SK-N-SH (cell line): ENCODE data around the gene BBS10. TPM values are rescaled to one million over a fixed set of nuclear protein-coding genes. Genes with fewer than 3 reads are reported as not detected.
"Not testable (repeated sequence)": the region's sequence is repeated elsewhere in the genome, so short reads cannot be mapped to it uniquely, and the experiment has no call there.

Experiments used
- CTCF ChIA-PET: fragments of 300-600, 350-600 bp; formaldehyde crosslinking; extraction: SDS; loops from one replicate; lab custom pipeline; 2021; lab: Yijun Ruan, JAX
- POLR2A ChIA-PET: fragments of 350-600 bp; sonication (Branson Sonifier 250); formaldehyde crosslinking; extraction: SDS; loops from one replicate; lab custom pipeline; 2020; ENCODE audit warnings: antibody characterized with exemption, inconsistent platforms; lab: Yijun Ruan, JAX
- DNase-seq: peaks from one replicate; pipeline ENCODE4 v3.0.0; 2012
- H2AFZ ChIP-seq: fragments of 200-600 bp; sonication (generic); 2 replicates; pipeline ENCODE4 v1.8.1; 2016; ENCODE audit warnings: antibody characterized with exemption, mild to moderate bottlenecking, low read depth
- H3F3A ChIP-seq: fragments of 200-600 bp; sonication (generic); replicated peaks from 2 replicates; pipeline ENCODE3; 2016; ENCODE audit warnings: antibody characterized with exemption, mild to moderate bottlenecking; ENCODE audit not compliant: insufficient read depth
- H3K27ac ChIP-seq, 2 experiments: fragments of 200-500 bp in 1 of 2; fragments of 200-600 bp in 1 of 2; sonication (Bioruptor generic) in 1 of 2; sonication (generic), shearing (Covaris generic) in 1 of 2; 2 replicates each; pipeline versions ENCODE4 v1.5.1 to v1.6.1; 2014 to 2016; ENCODE audit warnings: low read depth in 2 of 2, inconsistent platforms in 1 of 2, low read length in 1 of 2, mild to moderate bottlenecking in 1 of 2, mixed read lengths in 1 of 2
- H3K27me3 ChIP-seq: fragments of 200-600 bp; sonication (generic), shearing (Covaris generic); 2 replicates; pipeline ENCODE4 v1.6.1; 2016; ENCODE audit warnings: mixed run types; ENCODE audit not compliant: insufficient read depth
- H3K36me3 ChIP-seq, 2 experiments: fragments of 200-500 bp in 1 of 2; fragments of 200-600 bp in 1 of 2; sonication (Bioruptor generic) in 1 of 2; sonication (generic) in 1 of 2; replicated peaks in 1 of 2; 2 replicates each; pipeline versions ENCODE3 to v1.5.1; 2014 to 2016; ENCODE audit warnings: low read length in 1 of 2, mild to moderate bottlenecking in 1 of 2; ENCODE audit not compliant: insufficient read depth in 2 of 2, control insufficient read depth in 1 of 2
- H3K4me1 ChIP-seq, 2 experiments: fragments of 200-500 bp in 1 of 2; fragments of 200-600 bp in 1 of 2; sonication (Bioruptor generic) in 1 of 2; sonication (generic), shearing (Covaris generic) in 1 of 2; 2 replicates each; pipeline versions ENCODE4 v1.5.1 to v1.6.1; 2014 to 2016; ENCODE audit warnings: low read depth in 1 of 2, low read length in 1 of 2, mixed run types in 1 of 2; ENCODE audit not compliant: insufficient read depth in 2 of 2, control insufficient read depth in 1 of 2
- H3K4me2 ChIP-seq: fragments of 200-600 bp; sonication (generic), shearing (Covaris generic); 2 replicates; pipeline ENCODE4 v1.6.1; 2017; ENCODE audit warnings: mixed run types
- H3K4me3 ChIP-seq, 2 experiments: fragments of 200-500 bp in 1 of 2; fragments of 200-600 bp in 1 of 2; sonication (Bioruptor generic) in 1 of 2; sonication (generic), shearing (Covaris generic) in 1 of 2; 2 replicates each; pipeline versions ENCODE4 v1.5.1 to v1.8.1; 2014 to 2016; ENCODE audit warnings: low read depth in 2 of 2, inconsistent platforms in 1 of 2, low read length in 1 of 2, mild to moderate bottlenecking in 1 of 2, mixed read lengths in 1 of 2, moderate library complexity in 1 of 2
- H3K79me2 ChIP-seq: fragments of 200-600 bp; sonication (generic); 2 replicates; pipeline ENCODE4 v1.8.1; 2017; ENCODE audit warnings: mild to moderate bottlenecking; ENCODE audit not compliant: insufficient read depth
- H3K9ac ChIP-seq: fragments of 200-600 bp; sonication (generic); 2 replicates; pipeline ENCODE4 v1.6.1; 2017; ENCODE audit warnings: mixed run types
- H3K9me2 ChIP-seq: fragments of 200-600 bp; sonication (generic); 2 replicates; pipeline ENCODE4 v1.6.1; 2017; ENCODE audit warnings: mixed run types
- H3K9me3 ChIP-seq: fragments of 200-600 bp; sonication (generic); 2 replicates; pipeline ENCODE4 v1.6.1; 2017; ENCODE audit warnings: mixed run types, mild to moderate bottlenecking, moderate library complexity
- H4K20me1 ChIP-seq: fragments of 200-600 bp; sonication (generic); 2 replicates; pipeline ENCODE4 v1.6.1; 2017; ENCODE audit warnings: mild to moderate bottlenecking, mixed run types; ENCODE audit not compliant: insufficient read depth
- EZH2phosphoT487 ChIP-seq: fragments of 200-600 bp; sonication (generic); IDR thresholded peaks from 2 replicates; pipeline ENCODE4 v1.6.1; 2017; ENCODE audit warnings: low read depth, mixed run types, mild to moderate bottlenecking, antibody characterized with exemption, moderate library complexity, borderline replicate concordance
- FOSL2 ChIP-seq: IDR thresholded peaks from 2 replicates; pipeline ENCODE4 v1.4.0; 2012; ENCODE audit warnings: low read depth, mild to moderate bottlenecking, moderate library complexity, borderline replicate concordance
- FOXM1 ChIP-seq: IDR thresholded peaks from 2 replicates; pipeline ENCODE4 v1.4.0; 2012; ENCODE audit warnings: low read depth, mild to moderate bottlenecking
- GABPA ChIP-seq: IDR thresholded peaks from 2 replicates; pipeline ENCODE4 v1.4.0; 2012; ENCODE audit warnings: low read depth, mild to moderate bottlenecking
- GATA2 ChIP-seq: sonication (generic); formaldehyde crosslinking; IDR thresholded peaks from 2 replicates; pipeline ENCODE4 v1.5.0; 2020; ENCODE audit warnings: mild to moderate bottlenecking, missing genetic modification reagents
- JUND ChIP-seq: IDR thresholded peaks from 2 replicates; pipeline ENCODE4 v1.4.0; 2012
- NFIC ChIP-seq: IDR thresholded peaks from 2 replicates; pipeline ENCODE4 v1.4.0; 2012; ENCODE audit warnings: borderline replicate concordance
- POLR2AphosphoS5 ChIP-seq: IDR thresholded peaks from 2 replicates; pipeline ENCODE4 v1.6.1; 2012; ENCODE audit warnings: low read depth, low read length
- RCOR1 ChIP-seq: fragments of 150-350 bp; IDR thresholded peaks from 2 replicates; pipeline ENCODE4 v1.6.1; 2017; ENCODE audit warnings: antibody characterized with exemption, low read length
- RFX5 ChIP-seq: IDR thresholded peaks from 2 replicates; pipeline ENCODE4 v1.6.1; 2012; ENCODE audit warnings: mild to moderate bottlenecking, improper control_type of control experiment, low read length
- SMC3 ChIP-seq: IDR thresholded peaks from 2 replicates; pipeline ENCODE4 v1.6.1; 2012; ENCODE audit warnings: low read depth, low read length, improper control_type of control experiment
- TCF12 ChIP-seq: IDR thresholded peaks from 2 replicates; pipeline ENCODE4 v1.4.0; 2012
- YY1 ChIP-seq: IDR thresholded peaks from 2 replicates; pipeline ENCODE4 v1.4.0; 2012; ENCODE audit warnings: low read depth, mild to moderate bottlenecking
- WGBS: methylation state at CpG from one replicate; pipeline ENCODE4 v1.1.6; 2017; ENCODE audit warnings: low lambda C conversion rate; 5-methylcytosine and 5-hydroxymethylcytosine counted together
- polyA plus RNA-seq, 3 experiments: library from polyadenylated mRNA; depleted of rRNA; stranded (reverse); fragments of >200 nt; gene quantifications; 2 replicates each; pipeline ENCODE4 v1.2.3, GENCODE V29; 2012
- TF ChIP-seq, protein P1 (sequence below): fragments of 200-600 bp; sonication (generic); IDR thresholded peaks from 2 replicates; pipeline ENCODE4 v1.6.1; 2017; ENCODE audit warnings: antibody characterized with exemption, mild to moderate bottlenecking, moderate library complexity
- TF ChIP-seq, protein P2 (sequence below): IDR thresholded peaks from 2 replicates; pipeline ENCODE4; 2012

The BBS10 gene
- polyA plus RNA-seq, 1 of the 3 experiments (the other 2 are of a cell fraction): 5.6 TPM

DNA sequence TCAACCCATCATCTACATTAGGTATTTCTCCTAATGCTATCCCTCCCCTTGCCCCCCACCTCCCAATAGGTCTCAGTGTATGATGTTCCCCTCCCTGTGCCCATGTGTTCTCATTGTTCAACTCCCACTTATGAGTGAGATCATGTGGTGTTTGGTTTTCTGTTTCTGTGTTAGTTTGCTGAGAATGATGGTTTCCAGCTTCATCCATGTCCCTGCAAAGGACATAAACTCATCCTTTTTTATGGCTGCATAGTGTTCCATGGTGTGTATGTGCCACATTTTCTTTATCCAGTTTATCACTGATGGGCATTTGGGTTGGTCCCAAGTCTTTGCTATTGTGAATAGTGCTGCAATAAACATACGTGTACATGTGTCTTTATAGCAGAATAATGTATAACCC lies 28.7 kb upstream of the BBS10 start:
- DNase-seq, H3K9ac ChIP-seq, H3K27me3 ChIP-seq, POLR2A ChIA-PET, H3K79me2 ChIP-seq, H4K20me1 ChIP-seq, H3K27ac ChIP-seq, H3K4me2 ChIP-seq, H3K4me3 ChIP-seq, H3K4me1 ChIP-seq, H3K9me2 ChIP-seq, H3K9me3 ChIP-seq, H2AFZ ChIP-seq: not testable (repeated sequence)
- 100% methylated on average over 1 of the region's 1 CpG for WGBS
- peaks cover 36 to 77% of the 10 kb centered on the region in 2 experiments for H3K36me3 ChIP-seq
- CTCF ChIA-PET: interaction anchor here (0.6 kb wide), 1 partner anchor 893 kb away, joined by 3 read pairs; no protein-coding TSS in a partner anchor
- H3F3A ChIP-seq: peaks cover 29% of the 10 kb centered on the region

DNA sequence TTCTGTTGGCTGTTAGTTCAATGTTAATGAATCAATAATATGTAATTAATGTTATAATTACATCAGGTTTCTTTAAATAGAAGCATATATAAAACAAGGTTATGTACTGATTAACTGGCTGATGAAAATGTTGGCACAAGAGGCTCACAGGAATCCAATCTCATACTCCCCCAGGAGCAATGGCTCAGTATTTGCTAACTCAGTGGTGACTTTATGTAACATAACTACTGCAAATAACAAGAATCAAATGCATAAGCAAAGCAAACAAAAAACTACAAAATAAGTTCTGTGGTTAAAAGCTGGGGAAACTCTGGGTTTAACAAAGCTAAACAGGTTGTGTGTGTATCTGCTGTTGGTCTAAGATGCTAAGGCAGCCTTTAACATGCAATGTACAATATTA lies 27.7 kb upstream of the BBS10 start:
- no peak overlapping the region for H3K9ac ChIP-seq
- H3K9me2 ChIP-seq: no peaks in the 10 kb centered on the region
- DNase-seq: no peak
- no peaks in the 10 kb centered on the region for H3K27me3 ChIP-seq
- H3K36me3 ChIP-seq: peaks cover 37 to 73% of the 10 kb centered on the region in 2 experiments
- H3K9me3 ChIP-seq: no peaks in the 10 kb centered on the region
- H3F3A ChIP-seq: peaks cover 29% of the 10 kb centered on the region
- CTCF ChIA-PET: interaction anchor here (2.0 kb wide), 1 partner anchor 80 kb away, joined by 6 read pairs; no protein-coding TSS in a partner anchor
- no peaks in the 10 kb centered on the region for H4K20me1 ChIP-seq
- no peak overlapping the region for H3K4me2 ChIP-seq
- H3K27ac ChIP-seq: no peak overlapping the region
- no peaks in the 10 kb centered on the region for H3K79me2 ChIP-seq
- H3K4me1 ChIP-seq: no peaks in the 10 kb centered on the region
- H2AFZ ChIP-seq: no peak overlapping the region
- no peak for TF ChIP-seq FOXM1
- no peak for TF ChIP-seq FOSL2
- no peak for TF ChIP-seq GATA2
- no peak for TF ChIP-seq JUND
- no peak for TF ChIP-seq EZH2phosphoT487
- TF ChIP-seq RFX5: no peak
- no peak overlapping the region for H3K4me3 ChIP-seq
- POLR2A ChIA-PET: interaction anchor here (0.6 kb wide), 1 partner anchor 33 kb away, joined by 3 read pairs; no protein-coding TSS in a partner anchor

DNA sequence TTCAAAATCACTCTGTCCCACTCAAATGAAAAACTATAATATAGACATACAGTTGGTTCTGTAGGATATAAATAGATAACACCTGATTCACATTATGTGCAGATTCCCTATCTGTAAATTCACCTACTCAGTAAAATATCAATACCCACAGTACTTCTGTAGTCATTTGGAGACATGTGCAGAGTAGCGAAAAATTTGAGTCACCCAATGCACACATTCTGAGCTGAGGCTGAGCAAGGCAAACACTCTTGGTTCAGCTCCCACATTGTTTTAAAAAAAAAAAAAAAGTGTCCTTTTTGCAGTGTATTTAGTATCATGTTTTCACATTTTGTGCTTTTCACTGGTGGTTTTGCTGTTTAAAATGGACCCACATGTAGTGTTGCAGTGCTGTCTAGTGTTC lies 27.3 kb upstream of the BBS10 start:
- no peaks in the 10 kb centered on the region for H3K9me3 ChIP-seq
- ChIA-PET CTCF (interaction anchor here (2.0 kb wide), 1 partner anchor 81 kb away, joined by 6 read pairs; no protein-coding TSS in a partner anchor), POLR2A (interaction anchor here (0.6 kb wide), 1 partner anchor 33 kb away, joined by 3 read pairs; no protein-coding TSS in a partner anchor)

More for the DNA sequence above, 27.3 kb upstream of the BBS10 start:
- Histone ChIP-seq H2AFZ (no peak overlapping the region), H3K4me1 (no peaks in the 10 kb centered on the region), H3K4me3 (no peak overlapping the region), H3K27ac (no peak overlapping the region), H3K36me3 (peaks cover 40 to 73% of the 10 kb centered on the region in 2 experiments), H3K9me2 (no peaks in the 10 kb centered on the region), H3F3A (peaks cover 29% of the 10 kb centered on the region), H3K79me2 (no peaks in the 10 kb centered on the region), H3K4me2 (no peak overlapping the region), H3K27me3 (no peaks in the 10 kb centered on the region), H3K9ac (no peak overlapping the region), H4K20me1 (no peaks in the 10 kb centered on the region)
- no peak for DNase-seq
- TF ChIP-seq JUND (no peak), RCOR1 (no peak), GABPA (no peak), SMC3 (no peak), POLR2AphosphoS5 (no peak), YY1 (no peak), TCF12 (no peak), NFIC (no peak)
- TF ChIP-seq, protein P1, sequence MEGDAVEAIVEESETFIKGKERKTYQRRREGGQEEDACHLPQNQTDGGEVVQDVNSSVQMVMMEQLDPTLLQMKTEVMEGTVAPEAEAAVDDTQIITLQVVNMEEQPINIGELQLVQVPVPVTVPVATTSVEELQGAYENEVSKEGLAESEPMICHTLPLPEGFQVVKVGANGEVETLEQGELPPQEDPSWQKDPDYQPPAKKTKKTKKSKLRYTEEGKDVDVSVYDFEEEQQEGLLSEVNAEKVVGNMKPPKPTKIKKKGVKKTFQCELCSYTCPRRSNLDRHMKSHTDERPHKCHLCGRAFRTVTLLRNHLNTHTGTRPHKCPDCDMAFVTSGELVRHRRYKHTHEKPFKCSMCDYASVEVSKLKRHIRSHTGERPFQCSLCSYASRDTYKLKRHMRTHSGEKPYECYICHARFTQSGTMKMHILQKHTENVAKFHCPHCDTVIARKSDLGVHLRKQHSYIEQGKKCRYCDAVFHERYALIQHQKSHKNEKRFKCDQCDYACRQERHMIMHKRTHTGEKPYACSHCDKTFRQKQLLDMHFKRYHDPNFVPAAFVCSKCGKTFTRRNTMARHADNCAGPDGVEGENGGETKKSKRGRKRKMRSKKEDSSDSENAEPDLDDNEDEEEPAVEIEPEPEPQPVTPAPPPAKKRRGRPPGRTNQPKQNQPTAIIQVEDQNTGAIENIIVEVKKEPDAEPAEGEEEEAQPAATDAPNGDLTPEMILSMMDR: no peak
- TF ChIP-seq, protein P2, sequence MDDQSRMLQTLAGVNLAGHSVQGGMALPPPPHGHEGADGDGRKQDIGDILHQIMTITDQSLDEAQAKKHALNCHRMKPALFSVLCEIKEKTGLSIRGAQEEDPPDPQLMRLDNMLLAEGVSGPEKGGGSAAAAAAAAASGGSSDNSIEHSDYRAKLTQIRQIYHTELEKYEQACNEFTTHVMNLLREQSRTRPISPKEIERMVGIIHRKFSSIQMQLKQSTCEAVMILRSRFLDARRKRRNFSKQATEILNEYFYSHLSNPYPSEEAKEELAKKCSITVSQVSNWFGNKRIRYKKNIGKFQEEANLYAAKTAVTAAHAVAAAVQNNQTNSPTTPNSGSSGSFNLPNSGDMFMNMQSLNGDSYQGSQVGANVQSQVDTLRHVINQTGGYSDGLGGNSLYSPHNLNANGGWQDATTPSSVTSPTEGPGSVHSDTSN: no peak
- WGBS: 90% methylated on average over 1 of the region's 1 CpG
